NB4 (cell line): Measurements from ENCODE around the gene JOSD2.

Source experiments
- DNase-seq: peaks from one replicate; pipeline ENCODE4 v3.0.0; 2010; ENCODE audit warnings: low read depth
- H3K4me3 ChIP-seq: one replicate; pipeline ENCODE4 v1.5.1; 2011; ENCODE audit warnings: mild to moderate bottlenecking, low read depth, low read length, moderate library complexity
- MYC ChIP-seq: IDR thresholded peaks from 2 replicates; pipeline ENCODE4 v1.6.1; 2011; ENCODE audit warnings: low read depth, low read length
- POLR2A ChIP-seq: IDR thresholded peaks from 2 replicates; pipeline ENCODE4 v1.6.1; 2011; ENCODE audit warnings: mild to moderate bottlenecking; ENCODE audit not compliant: insufficient read length; ENCODE audit errors: extremely low read depth
- TF ChIP-seq, protein P1 (sequence below): IDR thresholded peaks from 2 replicates; pipeline ENCODE4 v1.6.1; 2011; ENCODE audit warnings: low read depth, low read length
- TF ChIP-seq, protein P2 (sequence below): IDR thresholded peaks from one replicate; pipeline ENCODE4 v1.5.1; 2012; ENCODE audit warnings: low read depth, low read length

Gene JOSD2

DNA sequence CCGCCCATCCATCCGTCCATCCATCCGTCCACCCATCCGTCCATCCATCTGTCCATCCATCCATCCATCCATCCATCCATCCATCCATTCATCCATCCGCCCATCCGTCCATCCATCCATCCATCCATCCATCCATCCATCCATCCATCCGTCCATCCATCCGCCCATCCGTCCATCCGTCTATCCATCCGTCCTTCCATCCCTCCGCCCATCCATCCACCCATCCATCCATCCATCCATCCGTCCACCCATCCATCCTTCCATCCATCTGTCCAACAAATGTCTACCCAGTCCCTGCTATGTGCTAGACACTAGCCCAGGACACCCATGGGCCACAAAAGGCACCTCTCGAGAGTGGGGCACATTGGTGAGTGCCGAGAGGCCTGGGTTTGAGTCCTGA lies 41.5 kb upstream of the JOSD2 start:
- DNase-seq: no peak
- TF ChIP-seq POLR2A (no peak), MYC (no peak)
- TF ChIP-seq, protein P1, sequence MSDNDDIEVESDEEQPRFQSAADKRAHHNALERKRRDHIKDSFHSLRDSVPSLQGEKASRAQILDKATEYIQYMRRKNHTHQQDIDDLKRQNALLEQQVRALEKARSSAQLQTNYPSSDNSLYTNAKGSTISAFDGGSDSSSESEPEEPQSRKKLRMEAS: no peak
- TF ChIP-seq, protein P2, sequence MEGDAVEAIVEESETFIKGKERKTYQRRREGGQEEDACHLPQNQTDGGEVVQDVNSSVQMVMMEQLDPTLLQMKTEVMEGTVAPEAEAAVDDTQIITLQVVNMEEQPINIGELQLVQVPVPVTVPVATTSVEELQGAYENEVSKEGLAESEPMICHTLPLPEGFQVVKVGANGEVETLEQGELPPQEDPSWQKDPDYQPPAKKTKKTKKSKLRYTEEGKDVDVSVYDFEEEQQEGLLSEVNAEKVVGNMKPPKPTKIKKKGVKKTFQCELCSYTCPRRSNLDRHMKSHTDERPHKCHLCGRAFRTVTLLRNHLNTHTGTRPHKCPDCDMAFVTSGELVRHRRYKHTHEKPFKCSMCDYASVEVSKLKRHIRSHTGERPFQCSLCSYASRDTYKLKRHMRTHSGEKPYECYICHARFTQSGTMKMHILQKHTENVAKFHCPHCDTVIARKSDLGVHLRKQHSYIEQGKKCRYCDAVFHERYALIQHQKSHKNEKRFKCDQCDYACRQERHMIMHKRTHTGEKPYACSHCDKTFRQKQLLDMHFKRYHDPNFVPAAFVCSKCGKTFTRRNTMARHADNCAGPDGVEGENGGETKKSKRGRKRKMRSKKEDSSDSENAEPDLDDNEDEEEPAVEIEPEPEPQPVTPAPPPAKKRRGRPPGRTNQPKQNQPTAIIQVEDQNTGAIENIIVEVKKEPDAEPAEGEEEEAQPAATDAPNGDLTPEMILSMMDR: no peak
- no peak overlapping the region for H3K4me3 ChIP-seq

DNA sequence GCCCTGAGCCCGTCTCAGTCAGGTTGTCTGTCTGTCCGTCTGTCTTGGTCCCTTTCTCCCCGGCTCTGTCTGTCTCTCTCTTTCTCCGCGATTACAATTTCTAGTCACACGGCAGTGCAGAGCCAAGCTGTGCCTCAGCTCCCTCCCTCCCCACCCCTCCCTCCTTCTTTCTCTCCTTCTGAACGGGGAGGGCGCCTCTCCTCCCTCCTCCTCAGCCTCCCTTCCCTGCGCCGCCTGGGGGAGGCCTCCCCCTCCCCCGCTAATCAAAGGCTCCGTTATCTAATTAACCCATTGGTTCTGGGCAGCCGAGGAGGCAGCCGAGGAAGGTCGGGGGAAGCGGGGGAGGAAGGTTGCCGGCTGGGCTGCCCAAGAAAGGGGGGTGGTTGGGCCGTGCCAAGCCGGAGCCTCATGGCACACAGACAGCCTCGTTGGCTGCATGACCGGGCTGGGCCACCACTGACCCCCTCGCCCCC lies 40.8 kb upstream of the JOSD2 start:
- DNase-seq: no peak
- no peak for TF ChIP-seq MYC
- TF ChIP-seq, protein P1: no peak
- TF ChIP-seq POLR2A: no peak
- TF ChIP-seq, protein P2: no peak
- H3K4me3 ChIP-seq: no peak overlapping the region

DNA sequence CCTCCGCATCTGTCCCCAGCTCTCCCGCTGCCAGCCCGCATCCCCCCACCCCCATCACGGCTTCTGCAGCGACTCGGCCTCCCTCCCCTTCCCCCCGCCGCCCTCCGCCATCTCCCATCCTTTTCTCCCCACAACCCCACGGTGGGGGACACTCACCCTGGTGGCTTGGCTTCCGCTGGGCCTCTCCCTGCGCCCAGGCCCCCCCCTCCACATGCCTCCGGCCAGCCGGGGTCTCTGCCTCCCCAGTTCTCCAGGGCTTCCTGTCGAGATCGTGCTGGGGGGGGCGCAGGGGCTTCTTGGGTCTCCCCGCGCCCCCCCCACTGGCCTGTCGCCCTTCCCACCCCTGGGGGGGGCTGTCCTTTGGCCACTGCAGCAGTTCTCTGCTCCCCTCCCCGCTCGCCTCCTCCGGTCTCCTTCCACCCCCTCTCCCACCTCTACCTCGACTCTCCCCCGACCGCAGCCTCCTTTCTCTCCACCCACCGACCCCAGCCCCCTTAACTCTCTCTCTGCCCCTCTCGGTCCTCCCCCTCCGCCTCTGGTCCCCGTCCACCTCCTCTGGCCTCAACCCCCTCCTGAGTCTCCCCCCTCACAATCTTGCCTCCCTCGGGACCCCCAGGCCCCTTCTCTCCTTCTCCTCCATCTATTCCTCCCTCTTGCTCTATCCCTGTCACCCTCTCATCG lies 40.2 kb upstream of the JOSD2 start:
- DNase-seq: no peak
- TF ChIP-seq POLR2A (no peak), MYC (no peak)
- TF ChIP-seq, protein P2: no peak
- TF ChIP-seq, protein P1: no peak
- H3K4me3 ChIP-seq: no peak overlapping the region

DNA sequence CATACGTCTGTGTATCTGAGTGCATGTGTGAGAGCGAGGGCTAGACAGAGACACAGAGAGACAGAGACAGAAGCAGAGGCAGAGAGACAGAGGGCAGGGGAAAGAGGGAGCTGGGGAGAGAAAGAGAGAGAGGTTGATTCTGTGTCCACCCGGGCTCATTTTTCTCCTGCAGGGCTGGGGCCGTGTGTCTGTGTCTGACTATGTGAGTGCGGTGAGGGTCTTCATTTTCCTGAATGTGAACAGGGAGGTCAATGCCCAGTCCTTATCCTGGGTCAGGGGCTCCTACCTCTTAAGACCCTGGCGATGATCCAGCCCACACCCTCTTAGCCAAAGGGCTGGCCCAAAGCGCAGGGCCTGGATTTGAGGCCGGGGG lies 39.6 kb upstream of the JOSD2 start:
- DNase-seq: no peak
- TF ChIP-seq, protein P2: no peak
- TF ChIP-seq POLR2A (no peak), MYC (no peak)
- TF ChIP-seq, protein P1: no peak
- H3K4me3 ChIP-seq: no peak overlapping the region

DNA sequence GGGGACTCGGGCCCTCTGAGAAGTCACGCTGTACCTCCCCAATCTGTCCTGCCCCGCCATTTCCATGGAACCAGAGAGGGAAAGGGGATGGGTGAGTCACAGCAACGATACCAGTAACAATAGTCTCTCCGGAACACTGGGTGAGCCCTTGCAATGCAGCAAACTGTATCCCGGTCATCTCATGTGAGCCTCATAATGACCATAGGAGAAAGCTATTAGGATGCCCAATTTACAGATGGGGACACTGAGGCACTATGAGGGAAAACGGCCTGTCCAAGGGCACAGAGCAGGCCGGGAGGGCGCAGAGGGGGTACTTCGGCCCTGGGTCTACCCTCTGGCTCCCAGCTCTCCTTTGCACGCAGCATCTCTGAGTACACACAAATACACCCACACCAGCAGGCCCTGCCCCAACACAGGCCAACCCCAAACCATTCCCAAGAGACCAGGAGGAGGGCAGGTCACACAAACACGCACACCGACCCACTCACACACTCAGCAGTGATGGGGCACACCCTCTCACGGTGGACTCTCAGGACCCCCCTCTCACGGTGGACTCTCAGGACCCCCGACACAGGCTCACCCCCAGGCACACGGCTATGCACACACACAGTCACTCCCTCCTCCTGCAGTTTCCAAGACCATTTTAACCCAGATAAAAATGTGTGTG lies 39.1 kb upstream of the JOSD2 start:
- no peak overlapping the region for H3K4me3 ChIP-seq
- no peak for DNase-seq
- TF ChIP-seq MYC (no peak), POLR2A (no peak)
- TF ChIP-seq, protein P1: no peak
- TF ChIP-seq, protein P2: no peak
